Psoas muscle (tissue), 8 donors: Measurements from ENCODE around the gene BTBD19. TPM values are rescaled to one million over a fixed set of nuclear protein-coding genes. Genes with fewer than 3 reads are reported as not detected.
"Not testable (repeated sequence)": the region's sequence is repeated elsewhere in the genome, so short reads cannot be mapped to it uniquely, and the experiment has no call there.

ENCODE experiments used
- ATAC-seq, 4 donors: fragments of 200-7000 bp; cut with Tn5 transposase; one replicate each; pipeline ENCODE4 v1.9.1; 2020; ENCODE audit warnings: moderate library complexity in 3 of 4, mild to moderate bottlenecking in 2 of 4
- DNase-seq, 2 donors: peaks; one replicate each; pipeline ENCODE4 v3.0.0-alpha.2; 2020
- H3K27ac ChIP-seq: fragments of 200-600 bp; one replicate; pipeline ENCODE4 v1.8.0; 2022
- H3K27me3 ChIP-seq, 3 donors: fragments of 200-600 bp in 1 of 3; one replicate each; pipeline versions ENCODE4 v1.6.1 to v1.8.0; 2013 to 2022; ENCODE audit warnings: low read length in 2 of 3, mild to moderate bottlenecking in 2 of 3, moderate library complexity in 1 of 3; ENCODE audit not compliant: insufficient read depth in 3 of 3
- H3K36me3 ChIP-seq, 2 donors: fragments of 200-600 bp in 1 of 2; one replicate each; pipeline versions ENCODE4 v1.6.1 to v1.8.0; 2013 to 2022; ENCODE audit warnings: low read depth in 1 of 2, mild to moderate bottlenecking in 1 of 2, moderate library complexity in 1 of 2; ENCODE audit not compliant: insufficient read depth in 1 of 2
- H3K4me1 ChIP-seq: fragments of 200-600 bp; one replicate; pipeline ENCODE4 v1.8.0; 2022
- H3K4me3 ChIP-seq: fragments of 200-600 bp; one replicate; pipeline ENCODE4 v1.8.0; 2022; ENCODE audit warnings: mild to moderate bottlenecking
- H3K9me3 ChIP-seq: fragments of 200-600 bp; one replicate; pipeline ENCODE4 v1.8.0; 2022
- WGBS, 3 donors: extraction: QIAGEN DNeasy Blood & Tissue Kit; methylation state at CpG; one replicate each; pipeline versions ENCODE4 v1.1.6 to v1.1.7; 2013; 5-methylcytosine and 5-hydroxymethylcytosine counted together
- intact Hi-C, 2 donors: fragments of 100-400 bp; cut with DNase I; formaldehyde crosslinking; loops; one replicate each; pipeline versions ENCODE4 v1.11.0 to v1.14.2; 2022
- polyA plus RNA-seq, 3 donors: library from polyadenylated mRNA; stranded (reverse); fragments of 200-250 nt; gene quantifications; one replicate each; pipeline ENCODE4 v1.2.3, GENCODE V29; 2013
- total RNA-seq, 4 donors: library from RNA; stranded (reverse); fragmentation: NEBNext Ultra II Directional in 2 of 4; extraction: Animal tissue kit (Norgen Biotek cat#: 25700) in 2 of 4; gene quantifications; one replicate each; pipeline versions ENCODE4 v1.2.1 to v1.2.4, GENCODE V29; 2021 to 2023
- TF ChIP-seq, protein P1 (sequence below): fragments of 200-600 bp; IDR thresholded peaks from one replicate; pipeline ENCODE4 v1.8.0; 2022; ENCODE audit warnings: antibody characterized with exemption
- donor health status: healthy with polysubstance abuse.
- donor health status: DM: no; HTN: no; CAD: no; lungs with moderate emphysema.
- donor health status: Bipolar disorder and iron deficiency.
- donor health status: healthy.
- donor health status: DM: yes; HTN: yes; CAD: no.
- donor health status: DM: no; HTN: no; CAD: no.
- donor health status: DM: no; HTN: no; CAD: no.
- donor health status: DM: yes; HTN: yes; CAD: no.

The BTBD19 gene
- total and polyA plus RNA-seq, 7 donors = 0.35 to 1.8 (median 1.2) TPM

DNA sequence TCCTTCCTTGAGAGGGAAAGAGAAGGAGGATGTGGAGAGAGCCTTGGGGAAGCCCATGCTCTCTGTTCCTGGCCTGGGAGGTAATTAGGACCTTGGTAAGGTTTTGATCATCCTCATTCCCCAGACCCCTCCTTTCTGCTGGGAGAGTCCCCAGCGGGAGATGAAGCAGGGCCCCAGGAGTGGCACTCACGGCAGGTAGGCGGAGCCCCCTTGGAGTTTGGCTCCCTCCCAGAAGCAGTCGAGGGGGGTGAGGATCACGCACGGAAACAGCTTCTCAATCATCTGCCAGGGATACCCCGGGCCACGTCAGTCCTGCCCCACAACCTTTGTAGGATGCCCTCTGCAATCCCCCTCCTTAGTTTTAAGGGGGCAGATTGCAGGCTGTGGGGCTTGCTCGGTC is 23.2 kb downstream of the BTBD19 start:
- Histone ChIP-seq H3K4me3 (no peak overlapping the region), H3K36me3 (no peaks in the 10 kb centered on the region), H3K4me1 (no peaks in the 10 kb centered on the region), H3K27me3 (no peaks in the 10 kb centered on the region), H3K27ac (no peak overlapping the region), H3K9me3 (no peaks in the 10 kb centered on the region)
- TF ChIP-seq, protein P1, sequence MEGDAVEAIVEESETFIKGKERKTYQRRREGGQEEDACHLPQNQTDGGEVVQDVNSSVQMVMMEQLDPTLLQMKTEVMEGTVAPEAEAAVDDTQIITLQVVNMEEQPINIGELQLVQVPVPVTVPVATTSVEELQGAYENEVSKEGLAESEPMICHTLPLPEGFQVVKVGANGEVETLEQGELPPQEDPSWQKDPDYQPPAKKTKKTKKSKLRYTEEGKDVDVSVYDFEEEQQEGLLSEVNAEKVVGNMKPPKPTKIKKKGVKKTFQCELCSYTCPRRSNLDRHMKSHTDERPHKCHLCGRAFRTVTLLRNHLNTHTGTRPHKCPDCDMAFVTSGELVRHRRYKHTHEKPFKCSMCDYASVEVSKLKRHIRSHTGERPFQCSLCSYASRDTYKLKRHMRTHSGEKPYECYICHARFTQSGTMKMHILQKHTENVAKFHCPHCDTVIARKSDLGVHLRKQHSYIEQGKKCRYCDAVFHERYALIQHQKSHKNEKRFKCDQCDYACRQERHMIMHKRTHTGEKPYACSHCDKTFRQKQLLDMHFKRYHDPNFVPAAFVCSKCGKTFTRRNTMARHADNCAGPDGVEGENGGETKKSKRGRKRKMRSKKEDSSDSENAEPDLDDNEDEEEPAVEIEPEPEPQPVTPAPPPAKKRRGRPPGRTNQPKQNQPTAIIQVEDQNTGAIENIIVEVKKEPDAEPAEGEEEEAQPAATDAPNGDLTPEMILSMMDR = no peak
- DNase-seq = peak in 1 of 2 donors; percentile 30
- intact Hi-C loops = loop anchor here in 1 of 2 donors (10.0 kb wide), 1 partner anchor 173 kb away; no protein-coding TSS in a partner anchor
- ATAC-seq = no peak
- 45 to 49% (median 48%) methylated on average over 9 of the region's 9 CpGs for WGBS, 3 donors

DNA sequence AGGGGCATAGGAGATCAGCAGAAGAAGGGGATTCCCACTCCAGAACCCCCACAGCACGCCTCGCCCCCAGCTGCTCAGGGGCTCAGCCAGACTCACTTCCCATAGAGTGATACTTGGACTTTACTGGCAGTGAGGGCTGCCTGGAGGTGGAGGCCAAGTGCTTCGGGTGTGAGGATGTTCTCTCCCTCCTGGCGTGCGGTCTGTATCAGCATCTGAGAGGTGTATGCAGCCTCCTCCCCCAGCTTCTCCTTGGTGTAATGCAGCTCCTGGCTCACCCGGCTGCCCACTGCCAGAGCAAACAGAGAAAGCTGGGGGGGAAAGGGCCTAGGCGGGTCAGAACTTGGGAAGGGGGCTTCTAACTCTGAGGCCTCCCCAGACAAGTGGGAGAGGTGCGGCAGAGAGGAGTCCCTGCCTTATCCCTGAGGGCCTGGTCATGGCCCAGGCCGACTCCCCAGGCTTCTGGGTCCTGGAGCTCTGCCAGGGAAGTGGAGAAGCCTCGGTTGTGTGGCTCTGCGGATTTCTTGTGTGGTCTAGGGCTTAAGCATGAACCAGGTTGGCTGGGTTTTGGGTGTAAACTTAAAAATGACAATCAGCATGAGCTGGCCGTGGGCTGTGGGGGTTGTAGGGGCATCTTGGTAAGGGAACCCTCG is 23.9 kb downstream of the BTBD19 start:
- no peaks in the 10 kb centered on the region for H3K9me3 ChIP-seq
- no peaks in the 10 kb centered on the region for H3K4me1 ChIP-seq
- TF ChIP-seq, protein P1 = no peak
- H3K4me3 ChIP-seq = no peak overlapping the region
- ATAC-seq (no peak), DNase-seq (peak in 1 of 2 donors; percentile 39)
- no peaks in the 10 kb centered on the region for H3K36me3 ChIP-seq
- H3K27me3 ChIP-seq = no peaks in the 10 kb centered on the region
- intact Hi-C loops = loop anchor here in 1 of 2 donors (10.0 kb wide), 1 partner anchor 173 kb away; no protein-coding TSS in a partner anchor
- no peak overlapping the region for H3K27ac ChIP-seq
- WGBS, 3 donors = 69 to 70% (median 69%) methylated on average over 13 of the region's 13 CpGs

DNA sequence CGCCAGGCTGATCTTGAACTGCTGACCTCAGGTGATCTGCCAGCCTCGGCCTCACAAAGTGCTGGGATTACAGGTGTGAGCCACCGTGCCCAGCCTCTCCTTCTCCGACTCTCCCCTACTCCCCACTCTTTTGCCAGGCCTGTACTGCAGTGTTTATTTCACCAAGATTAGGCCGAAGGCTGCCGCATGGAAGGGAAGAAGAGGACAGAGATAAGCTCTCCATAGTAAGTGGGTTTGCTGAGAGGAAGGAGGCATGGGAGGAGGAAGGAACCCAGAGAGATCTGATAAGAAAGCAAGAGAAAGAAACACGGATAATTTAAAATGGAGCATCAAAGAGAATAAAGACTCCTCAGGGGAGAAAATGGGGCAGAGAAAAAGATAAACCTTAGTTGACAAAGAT is 26.0 kb downstream of the BTBD19 start:
- WGBS, 3 donors = 75 to 82% (median 78%) methylated on average over 7 of the region's 7 CpGs
- TF ChIP-seq, protein P1 = no peak
- ATAC-seq (no peak), DNase-seq (peak in 1 of 2 donors; percentile 18)
- H3K27ac ChIP-seq = no peak overlapping the region
- no peaks in the 10 kb centered on the region for H3K27me3 ChIP-seq
- no peak overlapping the region for H3K4me3 ChIP-seq
- H3K9me3 ChIP-seq = no peaks in the 10 kb centered on the region
- no peaks in the 10 kb centered on the region for H3K36me3 ChIP-seq
- intact Hi-C loops = loop anchor here in 1 of 2 donors (10.0 kb wide), 1 partner anchor 170 kb away; no protein-coding TSS in a partner anchor
- no peaks in the 10 kb centered on the region for H3K4me1 ChIP-seq

DNA sequence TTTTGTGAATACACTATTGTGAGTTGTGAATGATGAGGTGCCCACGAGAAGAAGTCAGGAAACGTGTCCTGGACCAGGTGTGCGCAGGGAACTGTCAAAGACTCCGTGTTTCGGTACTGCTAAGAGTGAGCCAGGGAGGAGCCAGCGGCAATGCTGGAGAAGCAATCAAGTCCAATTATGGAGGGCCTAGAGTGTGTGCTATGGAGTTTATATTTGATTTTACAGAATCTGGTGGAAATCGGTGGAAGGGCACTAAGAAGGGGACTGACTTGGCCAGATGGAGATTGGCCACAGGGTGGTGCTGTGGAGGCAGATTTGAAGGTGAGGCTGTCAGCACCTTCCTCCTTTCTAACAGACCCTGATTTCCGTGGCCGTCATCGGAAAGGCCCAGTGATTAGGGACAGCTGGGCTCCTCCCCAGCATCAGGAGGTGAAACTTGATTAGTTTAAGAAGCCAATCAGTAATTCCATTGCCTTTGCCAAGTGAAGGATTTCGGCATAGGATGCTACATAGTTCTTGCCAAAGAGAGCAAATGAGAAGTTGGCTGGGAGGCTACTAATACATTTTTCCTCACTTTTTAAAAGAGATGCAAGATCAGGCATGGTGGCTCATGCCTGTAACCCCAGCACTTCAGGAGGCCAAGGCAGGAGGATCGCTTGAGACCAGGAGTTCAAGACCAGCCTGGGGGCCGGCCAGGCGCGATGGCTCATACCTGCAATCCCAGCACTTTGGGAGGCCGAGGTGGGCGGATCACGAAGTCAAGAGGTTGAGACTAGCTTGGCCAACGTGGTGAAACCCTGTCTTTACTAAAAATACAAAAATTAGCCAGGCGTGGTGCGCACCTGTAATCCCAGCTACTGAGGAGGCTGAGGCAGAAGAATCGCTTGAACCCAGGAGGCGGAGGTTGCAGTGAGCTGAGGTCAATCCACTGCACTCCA is 27.7 kb downstream of the BTBD19 start:
- DNase-seq (peak; percentile 83 to 90), ATAC-seq (peak; percentile 79 to 89 (median 79))
- Histone ChIP-seq H3K4me1 (no peaks in the 10 kb centered on the region), H3K27ac (no peak overlapping the region), H3K4me3 (no peak overlapping the region), H3K9me3 (no peaks in the 10 kb centered on the region), H3K27me3 (no peaks in the 10 kb centered on the region), H3K36me3 (no peaks in the 10 kb centered on the region)
- intact Hi-C loops = loop anchor here (5.0 to 10.0 kb wide), 3 partner anchors 151 to 466 kb away; partner anchors contain the start of gene EIF2B3 (in 1 of the 2)
- WGBS, 3 donors = 64 to 67% (median 65%) methylated on average over 23 of the region's 23 CpGs
- TF ChIP-seq, protein P1 = peak; percentile 82

DNA sequence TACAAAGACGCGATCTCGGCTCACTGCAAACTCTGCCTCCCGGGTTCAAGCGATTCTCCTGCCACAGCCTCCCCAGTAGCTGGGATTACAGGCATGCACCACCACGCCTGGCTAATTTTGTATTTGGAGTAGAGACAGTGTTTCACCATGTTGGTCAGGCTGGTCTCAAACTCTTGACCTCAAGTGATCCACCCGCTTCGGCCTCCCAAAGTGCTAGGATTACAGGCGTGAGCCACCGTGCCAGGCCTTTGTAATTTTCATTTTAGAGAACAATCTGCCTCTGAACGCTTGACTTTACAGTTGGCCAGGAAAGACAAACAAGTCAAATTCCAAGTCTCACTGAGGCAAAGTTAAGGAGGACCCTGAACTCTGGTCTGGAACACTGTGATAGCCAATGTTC is 30.0 kb downstream of the BTBD19 start:
- 88 to 91% (median 90%) methylated on average over 11 of the region's 11 CpGs for WGBS, 3 donors
- not testable (repeated sequence) for H3K4me3 ChIP-seq, H3K27me3 ChIP-seq, H3K4me1 ChIP-seq, H3K9me3 ChIP-seq, ATAC-seq, H3K27ac ChIP-seq, H3K36me3 ChIP-seq
- peak in 1 of 2 donors; percentile 16 for DNase-seq
- intact Hi-C loops = loop anchor here (5.0 to 10.0 kb wide), 3 partner anchors 149 to 464 kb away; partner anchors contain the start of gene EIF2B3 (in 1 of the 2)
